Measurements from ENCODE around the gene CCND3. TPM values are rescaled to one million over a fixed set of nuclear protein-coding genes. Genes with fewer than 3 reads are reported as not detected.

CCND3 gene
- total RNA-seq, 8 experiments from 2014 or later, result 10.3 to 32.6 (median 19.0) TPM

GRCh38 chr6:41901882-41902519, 39.6 kb downstream of the CCND3 start:
- H3K4me3 ChIP-seq, result no peak overlapping the region
- in situ Hi-C loops (cut with MboI; ENCODE audit: low pct_unique_long_range_greater_than_20kb in 2 of 9, low sequenced_read_pairs in 9 of 9, unreplicated experiment in 9 of 9), result loop anchor here in 1 of 9 experiments (25.0 kb wide), 1 partner anchor 115 kb away; the partner anchor contains the start of genes FRS3, PRICKLE4 and TOMM6
- 100% methylated on average over 1 of the region's 1 CpG; no CpG with 5 or more reads in 5 of the 10 experiments for WGBS, 10 experiments
- H3K4me1 ChIP-seq (replicated peaks in 1 of 2), result no peaks in the 10 kb centered on the region
- H3K27ac ChIP-seq, result no peak overlapping the region
- ATAC-seq (replicated peaks in 6 of 8), result no peak

GRCh38 chr6:41900861-41901260, 40.7 kb downstream of the CCND3 start:
- Histone ChIP-seq H3K4me3 (no peak overlapping the region), H3K4me1 (replicated peaks in 1 of 2) (no peaks in the 10 kb centered on the region), H3K27ac (no peak overlapping the region)
- ATAC-seq (replicated peaks in 6 of 8), result no peak
- in situ Hi-C loops (cut with MboI; ENCODE audit: low pct_unique_long_range_greater_than_20kb in 2 of 9, low sequenced_read_pairs in 9 of 9, unreplicated experiment in 9 of 9), result loop anchor here in 1 of 9 experiments (25.0 kb wide), 1 partner anchor 114 kb away; the partner anchor contains the start of genes FRS3, PRICKLE4 and TOMM6
- WGBS, 10 experiments, result 67 to 100% (median 71%) methylated on average over 1 of the region's 1 CpG; no CpG with 5 or more reads in 1 of the 10 experiments

- H3K4me3 ChIP-seq, result peak overlapping the region in 3 of 5 donors; percentile 61 to 90 (median 63)
- 40 to 100% (median 69%) methylated on average over 1 to 3 of the region's 3 CpGs; no CpG with 5 or more reads in 2 of the 10 experiments for WGBS, 10 experiments
- ATAC-seq (replicated peaks in 6 of 8), result no peak
- H3K4me1 ChIP-seq (replicated peaks in 1 of 2), result peaks cover 3 to 20% of the 10 kb centered on the region in 2 donors
- in situ Hi-C loops (cut with MboI; ENCODE audit: low pct_unique_long_range_greater_than_20kb in 2 of 9, low sequenced_read_pairs in 9 of 9, unreplicated experiment in 9 of 9), result no loop called here
- no peak overlapping the region for H3K27ac ChIP-seq
These were observed 45.3 kb downstream of the CCND3 start for GRCh38 chr6:41896281-41896680.

GRCh38 chr6:41895300-41896233, 46.0 kb downstream of the CCND3 start, which contains the start of gene USP49:
Gene USP49 (minus strand): TSS chr6:41895375. CDS start chr6:41806983, 88,392 bp downstream.
- H3K27ac ChIP-seq, result peak within 1 kb of the TSS; percentile 79 to 93
- in situ Hi-C loops (cut with MboI; ENCODE audit: low pct_unique_long_range_greater_than_20kb in 2 of 9, low sequenced_read_pairs in 9 of 9, unreplicated experiment in 9 of 9), result no loop called here
- peak; percentile 86 to 94 (median 90) for ATAC-seq (replicated peaks in 6 of 8)

GRCh38 chr6:41894366-41895299, 47.0 kb downstream of the CCND3 start:
- Histone ChIP-seq H3K4me1 (replicated peaks in 1 of 2) (peaks cover 3 to 20% of the 10 kb centered on the region in 2 donors), H3K27ac (peak overlapping the region; percentile 79 to 93), H3K4me3 (peak overlapping the region; percentile 61 to 90 (median 72))
- ATAC-seq (replicated peaks in 6 of 8), result peak; percentile 21 to 85 (median 82)
- 0 to 18% (median 3%) methylated on average over 1 to 8 of the region's 56 CpGs; no CpG with 5 or more reads in 3 of the 10 experiments for WGBS, 10 experiments
- in situ Hi-C loops (cut with MboI; ENCODE audit: low pct_unique_long_range_greater_than_20kb in 2 of 9, low sequenced_read_pairs in 9 of 9, unreplicated experiment in 9 of 9), result no loop called here

More at GRCh38 chr6:41895300-41896233, 46.0 kb downstream of the CCND3 start, which contains the start of gene USP49:
- 0 to 8% (median 3%) methylated on average over 1 to 22 of the region's 55 CpGs; no CpG with 5 or more reads in 1 of the 10 experiments for WGBS, 10 experiments
- Histone ChIP-seq H3K4me1 (replicated peaks in 1 of 2) (peaks cover 3 to 20% of the 10 kb centered on the region in 2 donors), H3K4me3 (peak within 1 kb of the TSS; percentile 61 to 90 (median 72))

DNA sequence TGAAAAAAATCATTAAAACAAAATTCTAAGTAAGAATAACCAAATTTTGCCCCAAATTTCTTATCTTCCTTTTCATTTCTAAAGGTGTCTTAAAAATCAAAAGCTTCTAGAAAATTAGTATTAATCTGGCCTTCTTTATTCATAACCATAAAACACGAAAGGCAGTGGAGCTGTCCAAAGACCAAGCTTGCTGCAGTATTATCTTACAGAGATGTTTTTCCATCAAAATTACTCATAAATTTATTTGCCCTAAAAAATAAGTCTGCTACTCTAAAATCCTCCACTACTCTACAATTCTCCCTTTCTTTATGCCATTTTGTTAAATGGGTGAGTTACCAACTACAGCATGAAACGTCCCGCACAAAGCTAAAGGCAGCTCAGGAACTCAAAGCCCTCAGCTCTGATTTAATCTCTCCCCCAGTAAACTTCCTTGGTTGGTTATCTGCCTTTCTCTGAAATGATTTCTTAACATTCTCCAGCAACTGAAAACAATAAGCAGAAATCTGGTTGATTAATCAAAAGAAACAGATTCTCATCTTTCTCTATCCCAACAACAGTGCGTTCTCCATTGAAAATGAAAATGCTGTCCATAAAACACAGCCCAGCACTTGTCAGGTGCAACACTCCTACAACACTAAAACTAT, 48.6 kb downstream of the CCND3 start:
- in situ Hi-C loops (cut with MboI; ENCODE audit: low pct_unique_long_range_greater_than_20kb in 2 of 9, low sequenced_read_pairs in 9 of 9, unreplicated experiment in 9 of 9), result no loop called here
- no peak overlapping the region for H3K27ac ChIP-seq
- peaks cover 3 to 20% of the 10 kb centered on the region in 2 donors for H3K4me1 ChIP-seq (replicated peaks in 1 of 2)
- 34 to 100% (median 64%) methylated on average over 1 to 4 of the region's 4 CpGs for WGBS, 10 experiments
- peak overlapping the region; percentile 61 to 90 (median 72) for H3K4me3 ChIP-seq
- ATAC-seq (replicated peaks in 6 of 8), result no peak

DNA sequence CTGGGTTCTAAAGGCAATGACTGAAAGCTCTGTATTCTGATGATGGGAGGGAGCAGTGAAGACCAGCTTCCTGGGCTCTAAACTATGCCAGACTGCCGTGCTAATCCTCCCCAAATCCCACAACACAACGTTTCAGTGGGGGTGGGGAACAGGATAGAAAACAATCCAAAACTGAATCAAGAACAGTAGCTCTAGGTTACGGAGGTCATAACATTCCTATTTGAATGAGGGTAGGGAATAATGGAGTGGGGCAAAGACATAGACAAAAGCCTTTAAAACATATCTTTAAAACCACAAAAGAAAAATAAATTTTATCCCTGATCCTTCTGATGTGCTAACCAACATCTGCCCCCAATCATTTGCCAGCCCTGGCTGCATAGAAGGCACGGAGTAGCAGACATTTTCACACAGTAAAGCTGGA, 54.3 kb downstream of the CCND3 start:
- no peak overlapping the region for H3K27ac ChIP-seq
- no peak overlapping the region for H3K4me3 ChIP-seq
- peak in 1 of 8 experiments; percentile 40 for ATAC-seq (replicated peaks in 6 of 8)
- in situ Hi-C loops (cut with MboI; ENCODE audit: low pct_unique_long_range_greater_than_20kb in 2 of 9, low sequenced_read_pairs in 9 of 9, unreplicated experiment in 9 of 9), result no loop called here
- 7 to 73% (median 28%) methylated on average over 1 to 4 of the region's 4 CpGs; no CpG with 5 or more reads in 1 of the 10 experiments for WGBS, 10 experiments
- H3K4me1 ChIP-seq (replicated peaks in 1 of 2), result peaks cover 8 to 18% of the 10 kb centered on the region in 2 donors

GRCh38 chr6:41885930-41886329, 55.7 kb downstream of the CCND3 start:
- no peak for ATAC-seq (replicated peaks in 6 of 8)
- in situ Hi-C loops (cut with MboI; ENCODE audit: low pct_unique_long_range_greater_than_20kb in 2 of 9, low sequenced_read_pairs in 9 of 9, unreplicated experiment in 9 of 9), result no loop called here
- 86 to 100% (median 100%) methylated on average over 1 of the region's 1 CpG; no CpG with 5 or more reads in 4 of the 10 experiments for WGBS, 10 experiments
- Histone ChIP-seq H3K4me3 (no peak overlapping the region), H3K4me1 (replicated peaks in 1 of 2) (peaks cover 8 to 10% of the 10 kb centered on the region in 2 donors), H3K27ac (no peak overlapping the region)

DNA sequence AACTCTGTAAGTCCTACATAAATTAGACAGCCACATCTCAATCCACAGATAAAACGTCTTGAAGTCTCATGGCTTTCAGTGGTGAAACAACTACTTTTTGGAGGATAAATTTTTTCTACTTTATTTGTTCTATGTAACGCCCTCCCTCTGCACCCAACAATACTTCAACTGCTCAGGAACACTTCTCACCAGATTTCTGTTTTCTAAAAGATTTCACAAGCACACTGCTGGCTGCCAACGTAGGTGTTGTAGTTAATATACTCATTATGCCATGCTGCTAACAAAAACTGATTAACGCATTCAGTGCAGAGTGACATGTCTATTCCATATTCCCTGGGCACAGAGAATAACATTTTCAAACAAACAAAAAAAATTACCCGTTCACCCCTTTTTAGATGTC, 56.7 kb downstream of the CCND3 start:
- in situ Hi-C loops (cut with MboI; ENCODE audit: low pct_unique_long_range_greater_than_20kb in 2 of 9, low sequenced_read_pairs in 9 of 9, unreplicated experiment in 9 of 9), result no loop called here
- H3K4me1 ChIP-seq (replicated peaks in 1 of 2), result peaks cover 8 to 10% of the 10 kb centered on the region in 2 donors
- H3K4me3 ChIP-seq, result no peak overlapping the region
- H3K27ac ChIP-seq, result no peak overlapping the region
- ATAC-seq (replicated peaks in 6 of 8), result no peak
- 59 to 100% (median 93%) methylated on average over 1 to 5 of the region's 5 CpGs for WGBS, 10 experiments
